Neural cell (in vitro differentiated cells): ENCODE results near the gene MED15. TPM values are rescaled to one million over a fixed set of nuclear protein-coding genes. Genes with fewer than 3 reads are reported as not detected.

Experiments
- H2AFZ ChIP-seq: fragments of 200-600, 300-800 bp; sonication (generic), shearing (Covaris generic); 2 replicates; pipeline ENCODE4 v1.6.0; 2014; ENCODE audit warnings: low read depth, mild to moderate bottlenecking, antibody characterized with exemption, low read length, moderate library complexity
- H3F3A ChIP-seq: fragments of 200-600 bp; shearing (Covaris generic); 2 replicates; pipeline ENCODE4 v1.6.1; 2016; ENCODE audit warnings: mild to moderate bottlenecking, moderate library complexity, mixed read lengths, antibody characterized with exemption, low read length; ENCODE audit not compliant: insufficient read depth, poor library complexity, severe bottlenecking
- H3K27ac ChIP-seq: fragments of 200-600, 300-800 bp; sonication (generic), shearing (Covaris generic); 2 replicates; pipeline ENCODE4 v1.5.1; 2014; ENCODE audit warnings: mild to moderate bottlenecking, low read length, moderate library complexity
- H3K27me3 ChIP-seq: fragments of 300-800, 200-600 bp; sonication (generic), shearing (Covaris generic); 2 replicates; pipeline ENCODE4 v1.6.0; 2014; ENCODE audit warnings: mild to moderate bottlenecking, low read depth, low read length, moderate library complexity; ENCODE audit not compliant: insufficient read depth
- H3K36me3 ChIP-seq: fragments of 300-800, 200-600 bp; sonication (generic), shearing (Covaris generic); 2 replicates; pipeline ENCODE4 v1.5.1; 2014; ENCODE audit warnings: mild to moderate bottlenecking, antibody characterized with exemption, low read length, moderate library complexity; ENCODE audit not compliant: insufficient read depth
- H3K4me2 ChIP-seq: fragments of 300-800, 200-600 bp; sonication (generic), shearing (Covaris generic); 2 replicates; pipeline ENCODE4 v1.6.0; 2014; ENCODE audit warnings: mild to moderate bottlenecking, low read length
- H3K4me3 ChIP-seq: fragments of 300-800, 200-600 bp; sonication (generic), shearing (Covaris generic); 2 replicates; pipeline ENCODE4 v1.5.1; 2014; ENCODE audit warnings: mild to moderate bottlenecking, low read length, moderate library complexity
- H3K79me2 ChIP-seq: fragments of 200-600 bp; shearing (Covaris generic); replicated peaks from 2 replicates; pipeline ENCODE4 v1.6.0; 2014; ENCODE audit warnings: mild to moderate bottlenecking, low read length, moderate library complexity; ENCODE audit not compliant: insufficient read depth
- H3K9ac ChIP-seq: fragments of 300-800, 200-600 bp; sonication (generic), shearing (Covaris generic); 2 replicates; pipeline ENCODE4 v1.6.1; 2016; ENCODE audit warnings: mild to moderate bottlenecking, low read length, mixed read lengths
- H3K9me2 ChIP-seq: fragments of 200-600 bp; shearing (Covaris generic); 2 replicates; pipeline ENCODE4 v1.6.1; 2016; ENCODE audit warnings: mild to moderate bottlenecking, low read length, mixed read lengths; ENCODE audit not compliant: insufficient read depth
- H3K9me3 ChIP-seq: fragments of 200-600, 300-800 bp; sonication (generic), shearing (Covaris generic); 2 replicates; pipeline ENCODE4 v1.6.1; 2016; ENCODE audit warnings: mild to moderate bottlenecking, mixed run types, low read length, moderate library complexity, mixed read lengths
- H4K20me1 ChIP-seq: fragments of 200-600 bp; shearing (Covaris generic); 2 replicates; pipeline ENCODE4 v1.6.1; 2016; ENCODE audit warnings: mild to moderate bottlenecking, mixed run types; ENCODE audit not compliant: insufficient read depth
- CTCF ChIP-seq: fragments of 450-650 bp; IDR thresholded peaks from 2 replicates; pipeline ENCODE4 v1.5.1; 2014; ENCODE audit warnings: antibody characterized with exemption, mild to moderate bottlenecking, moderate library complexity; ENCODE audit not compliant: poor library complexity, severe bottlenecking
- EP300 ChIP-seq: fragments of 450-650 bp; conservative IDR thresholded peaks from 2 replicates; pipeline ENCODE4 v1.6.1; 2014; ENCODE audit warnings: antibody characterized with exemption, mild to moderate bottlenecking, moderate library complexity; ENCODE audit not compliant: poor library complexity, severe bottlenecking
- EZH2 ChIP-seq: fragments of 200-600, 300-800 bp; shearing (Covaris generic), sonication (generic); IDR thresholded peaks from 2 replicates; pipeline ENCODE4 v1.6.1; 2014; ENCODE audit warnings: antibody characterized with exemption, low read length, borderline replicate concordance, mild to moderate bottlenecking; ENCODE audit not compliant: insufficient read depth, poor library complexity, severe bottlenecking
- MXI1 ChIP-seq: fragments of 450-650 bp; conservative IDR thresholded peaks from 2 replicates; pipeline ENCODE4 v1.6.1; 2014; ENCODE audit warnings: antibody characterized with exemption, mild to moderate bottlenecking; ENCODE audit not compliant: poor library complexity, severe bottlenecking
- POLR2AphosphoS5 ChIP-seq: IDR thresholded peaks from 2 replicates; pipeline ENCODE4 v1.6.1; 2012
- RAD21 ChIP-seq: fragments of 450-650 bp; conservative IDR thresholded peaks from 2 replicates; pipeline ENCODE4 v1.6.1; 2014; ENCODE audit warnings: antibody characterized with exemption, mild to moderate bottlenecking, moderate library complexity
- REST ChIP-seq: IDR thresholded peaks from 2 replicates; pipeline ENCODE4 v1.6.1; 2012; ENCODE audit warnings: borderline replicate concordance
- SMC3 ChIP-seq: fragments of 450-650 bp; conservative IDR thresholded peaks from 2 replicates; pipeline ENCODE4 v1.6.1; 2014; ENCODE audit warnings: antibody characterized with exemption, mild to moderate bottlenecking, moderate library complexity; ENCODE audit not compliant: poor library complexity
- TAF1 ChIP-seq: IDR thresholded peaks from 2 replicates; pipeline ENCODE4 v1.6.1; 2012; ENCODE audit warnings: low read depth
- polyA plus RNA-seq: library from polyadenylated mRNA; depleted of rRNA; stranded (reverse); fragments of >200 nt; gene quantifications from 2 replicates; pipeline ENCODE4 v1.2.3, GENCODE V29; 2014

Gene MED15
- polyA plus RNA-seq, 1 donor from 2014 or later, result 13.2 TPM

- Histone ChIP-seq H2AFZ (no peak overlapping the region), H3K4me3 (no peak overlapping the region), H3K36me3 (no peaks in the 10 kb centered on the region), H3F3A (no peaks in the 10 kb centered on the region), H3K27ac (no peak overlapping the region), H3K9me2 (no peaks in the 10 kb centered on the region), H3K79me2 (no peaks in the 10 kb centered on the region), H3K4me2 (no peak overlapping the region), H3K9ac (no peak overlapping the region), H3K9me3 (peaks cover 16% of the 10 kb centered on the region), H4K20me1 (no peaks in the 10 kb centered on the region), H3K27me3 (no peaks in the 10 kb centered on the region)
- TF ChIP-seq CTCF (no peak), TAF1 (no peak), POLR2AphosphoS5 (no peak), RAD21 (no peak), EZH2 (no peak), MXI1 (no peak), REST (no peak), SMC3 (no peak), EP300 (no peak)
Observed at GRCh38 chr22:20559174-20559760, 51.9 kb downstream of the MED15 start.

- H3K27ac ChIP-seq, result no peak overlapping the region
Observed at GRCh38 chr22:20560716-20561115, 53.3 kb downstream of the MED15 start.

More at GRCh38 chr22:20560716-20561115, 53.3 kb downstream of the MED15 start:
- H3F3A ChIP-seq, result no peaks in the 10 kb centered on the region
- H3K9me3 ChIP-seq, result peaks cover 16% of the 10 kb centered on the region
- TF ChIP-seq POLR2AphosphoS5, result no peak
- no peak for TF ChIP-seq SMC3
- TF ChIP-seq REST, result no peak
- no peak for TF ChIP-seq CTCF
- TF ChIP-seq TAF1, result no peak
- TF ChIP-seq EP300, result no peak
- no peak for TF ChIP-seq MXI1
- no peak for TF ChIP-seq RAD21
- H3K36me3 ChIP-seq, result no peaks in the 10 kb centered on the region
- no peaks in the 10 kb centered on the region for H3K79me2 ChIP-seq
- H3K4me3 ChIP-seq, result no peak overlapping the region
- H3K9ac ChIP-seq, result no peak overlapping the region
- no peaks in the 10 kb centered on the region for H3K27me3 ChIP-seq
- H3K4me2 ChIP-seq, result no peak overlapping the region
- H2AFZ ChIP-seq, result no peak overlapping the region
- no peaks in the 10 kb centered on the region for H4K20me1 ChIP-seq
- no peaks in the 10 kb centered on the region for H3K9me2 ChIP-seq
